B cell (primary cell): ENCODE measurements around the gene EIPR1.

Experiments used
- CTCF ChIP-seq: fragments of 200-600 bp; IDR thresholded peaks from one replicate; pipeline ENCODE4 v1.8.0; 2022; ENCODE audit warnings: antibody characterized with exemption, mild to moderate bottlenecking
- EZH2 ChIP-seq: IDR thresholded peaks from 2 replicates; pipeline ENCODE4 v1.6.1; 2012; ENCODE audit warnings: borderline replicate concordance, low read depth, mild to moderate bottlenecking, moderate library complexity, low read length; ENCODE audit not compliant: insufficient read depth, poor library complexity, severe bottlenecking

DNA sequence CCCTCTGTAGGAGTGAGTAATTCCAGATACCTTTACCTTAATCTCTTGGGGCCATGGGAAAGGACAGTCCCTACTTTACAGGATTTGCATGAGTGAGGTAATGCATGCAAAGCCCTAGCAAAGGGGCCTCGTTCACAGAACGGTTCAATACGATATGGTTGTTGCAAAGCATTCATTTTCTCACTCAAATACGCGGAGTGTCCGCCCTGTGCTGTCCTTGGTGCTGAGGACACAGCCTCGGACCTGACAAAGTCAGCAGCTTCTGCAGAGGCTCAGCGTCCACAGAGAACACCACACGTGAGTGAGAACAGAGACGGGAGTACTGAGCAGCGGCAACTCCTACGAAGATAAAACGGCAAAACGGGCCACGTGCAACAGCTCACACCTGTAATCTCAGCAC is 125.7 kb downstream of the EIPR1 start:
- TF ChIP-seq CTCF (no peak), EZH2 (no peak)
